ENCODE data around the gene G3BP2. TPM values are rescaled to one million over a fixed set of nuclear protein-coding genes. Genes with fewer than 3 reads are reported as not detected.
"Not testable (repeated sequence)": the region's sequence is repeated elsewhere in the genome, so short reads cannot be mapped to it uniquely, and the experiment has no call there.

The G3BP2 gene
- total and polyA plus RNA-seq, 2 of the 8 experiments (the other 6 are each of a cell fraction or from before 2014, with no cell fraction given), result 83.7 to 378 TPM

DNA sequence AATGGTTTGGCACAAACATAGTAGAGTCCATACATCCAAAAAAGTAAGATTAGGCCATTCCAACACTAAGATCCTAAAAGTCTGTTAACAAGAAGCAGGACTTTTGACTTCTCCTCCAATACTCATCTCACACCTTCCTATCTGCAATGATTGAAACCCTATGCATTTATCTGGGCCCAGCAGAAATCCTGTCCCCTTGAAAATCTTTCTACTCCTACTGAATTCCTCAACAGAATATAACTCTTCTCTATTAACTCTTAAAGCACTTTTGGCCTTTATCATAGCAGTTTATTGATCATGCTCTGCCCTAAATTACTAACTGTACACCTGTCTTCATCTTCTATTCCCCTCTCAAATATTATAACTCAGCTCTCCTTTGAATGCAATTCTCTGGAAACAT, 4.6 kb downstream of the G3BP2 start (continued):
- TF ChIP-seq TAF1 (IDR thresholded peaks at IDR 0.05; ENCODE audit: low read depth, low read length), result no peak

DNA sequence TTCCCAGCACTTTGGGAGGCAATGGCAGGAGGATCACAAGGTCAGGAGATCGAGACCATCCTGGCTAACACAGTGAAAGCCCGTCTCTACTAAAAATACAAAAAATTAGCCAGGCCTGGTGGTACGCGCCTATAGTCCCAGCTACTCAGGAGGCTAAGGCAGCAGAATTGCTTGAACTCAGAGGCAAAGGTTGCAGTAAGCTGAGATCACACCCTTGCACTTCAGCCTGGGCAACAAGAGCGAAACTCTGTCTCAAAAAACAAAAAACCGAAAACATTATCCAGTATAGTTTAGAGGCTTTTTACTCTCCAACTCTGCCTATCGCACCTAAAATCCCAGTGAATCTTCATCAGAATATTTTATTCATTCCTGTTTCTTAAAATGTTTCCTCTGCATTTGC, 5.6 kb downstream of the G3BP2 start:
- POLR2A ChIA-PET (ENCODE audit: partially characterized antibody), result interaction anchor here (0.7 to 8.2 kb wide), 7 partner anchors 8 to 57 kb away, joined by 3 to 117 read pairs (median 9); partner anchors contain the start of gene USO1
- H3K27ac ChIP-seq (ENCODE audit: low read depth, low read length); H3K4me1 ChIP-seq (replicated peaks in 1 of 4; ENCODE audit: control insufficient read depth in 3 of 4, insufficient read depth in 4 of 4, low read length in 3 of 4): not testable (repeated sequence)

More for the DNA sequence above, 5.6 kb downstream of the G3BP2 start:
- not testable (repeated sequence) for H4K8ac ChIP-seq (ENCODE audit: extremely low read depth, insufficient read depth, low read length); H3K14ac ChIP-seq (ENCODE audit: insufficient read length); DNase-seq (ENCODE audit: low read depth in 1 of 2, low spot score in 2 of 2); H2BK15ac ChIP-seq (ENCODE audit: low read length); H2AFZ ChIP-seq (ENCODE audit: low read length); H3K56ac ChIP-seq (replicated peaks; ENCODE audit: insufficient read length, low read depth, low read length); H3K4ac ChIP-seq (replicated peaks; ENCODE audit: insufficient read length, low read depth, low read length); H2BK120ac ChIP-seq (replicated peaks; ENCODE audit: low read depth, low read length); H3K9ac ChIP-seq (replicated peaks in 1 of 4; ENCODE audit: extremely low read depth in 1 of 4, low read depth in 3 of 4, low read length in 3 of 4); H3K79me1 ChIP-seq (ENCODE audit: low read depth, low read length); H2BK12ac ChIP-seq (ENCODE audit: low read depth, low read length); H3K18ac ChIP-seq (ENCODE audit: extremely low read depth, low read length); H4K5ac ChIP-seq (ENCODE audit: insufficient read length, low read depth, low read length); H4K91ac ChIP-seq (replicated peaks; ENCODE audit: insufficient read length, low read length); H2BK20ac ChIP-seq (ENCODE audit: low read length); H3K27me3 ChIP-seq (replicated peaks in 1 of 4; ENCODE audit: control insufficient read depth in 3 of 4, extremely low read depth in 1 of 4, insufficient read depth in 3 of 4, low read length in 3 of 4); H3K36me3 ChIP-seq (ENCODE audit: control insufficient read depth in 2 of 4, insufficient read depth in 4 of 4, low read length in 3 of 4); H3K9me3 ChIP-seq (ENCODE audit: insufficient read depth in 2 of 2, low read depth in 1 of 2, low read length in 1 of 2); H2AK5ac ChIP-seq (ENCODE audit: low read depth, low read length); H3K23me2 ChIP-seq (ENCODE audit: low read depth, low read length); FAIRE-seq; H3K23ac ChIP-seq (ENCODE audit: insufficient read length)
- Histone ChIP-seq H3K4me2 (ENCODE audit: insufficient read depth in 1 of 2, low read depth in 2 of 2, low read length in 2 of 2) (peak overlapping the region; percentile 5 to 70; a peak in 3 of 4 replicates), H3K79me2 (ENCODE audit: control insufficient read depth in 1 of 2, insufficient read depth in 2 of 2, low read length in 2 of 2) (peaks cover 82 to 100% of the 10 kb centered on the region in 2 experiments), H3K4me3 (ENCODE audit: extremely low read depth in 1 of 4, insufficient read depth in 2 of 4, low read depth in 3 of 4, low read length in 4 of 4) (peak overlapping the region in 1 of 4 experiments; percentile 92; a peak in 1 of 8 replicates), H4K20me1 (replicated peaks in 1 of 2; ENCODE audit: control insufficient read depth in 1 of 2, insufficient read depth in 2 of 2, low read length in 2 of 2) (peaks cover 36 to 56% of the 10 kb centered on the region in 2 experiments), H2BK5ac (ENCODE audit: low read depth, low read length) (peak overlapping the region; percentile 38; the same call in 1 of the 2 replicates)
- CTCF ChIA-PET (ENCODE audit: partially characterized antibody), result interaction anchor here (0.6 to 4.5 kb wide), 4 partner anchors 13 to 152 kb away, joined by 3 to 28 read pairs (median 10); partner anchors contain the start of gene USO1
- WGBS, 2 experiments (ENCODE audit: extremely low coverage in 1 of 2, insufficient coverage in 1 of 2, insufficient read length in 1 of 2, insufficient replicate concordance in 2 of 2, low coverage in 1 of 2, low lambda C conversion rate in 2 of 2, missing lambda C conversion rate in 1 of 2), result 86% methylated on average over 7 of the region's 7 CpGs; no CpG with 5 or more reads in 1 of the 2 experiments
